ENCODE data around the gene PTPN12. TPM values are rescaled to one million over a fixed set of nuclear protein-coding genes. Genes with fewer than 3 reads are reported as not detected.
"Not testable (repeated sequence)": the region's sequence is repeated elsewhere in the genome, so short reads cannot be mapped to it uniquely, and the experiment has no call there.

Gene PTPN12
- total RNA-seq, 4 donors from 2014 or later = 64.6 to 130 (median 95.5) TPM

- no peaks in the 10 kb centered on the region for H3K4me1 ChIP-seq
- DNase-seq (ENCODE audit: low spot score in 2 of 2) = no peak
- H3K27ac ChIP-seq = no peak overlapping the region
- H3K27me3 ChIP-seq = no peaks in the 10 kb centered on the region
- H3K36me3 ChIP-seq = no peaks in the 10 kb centered on the region
- no peaks in the 10 kb centered on the region for H3K9me3 ChIP-seq
- H3K4me3 ChIP-seq = no peak overlapping the region
- TF ChIP-seq POLR2AphosphoS5 (IDR thresholded peaks at IDR 0.05) (no peak), CTCF (IDR thresholded peaks at IDR 0.05) (no peak), EP300 (IDR thresholded peaks at IDR 0.05) (no peak), POLR2A (IDR thresholded peaks at IDR 0.05) (no peak)
These were observed 32.1 kb upstream of the PTPN12 start for GRCh38 chr7:77504951-77505350.

DNA sequence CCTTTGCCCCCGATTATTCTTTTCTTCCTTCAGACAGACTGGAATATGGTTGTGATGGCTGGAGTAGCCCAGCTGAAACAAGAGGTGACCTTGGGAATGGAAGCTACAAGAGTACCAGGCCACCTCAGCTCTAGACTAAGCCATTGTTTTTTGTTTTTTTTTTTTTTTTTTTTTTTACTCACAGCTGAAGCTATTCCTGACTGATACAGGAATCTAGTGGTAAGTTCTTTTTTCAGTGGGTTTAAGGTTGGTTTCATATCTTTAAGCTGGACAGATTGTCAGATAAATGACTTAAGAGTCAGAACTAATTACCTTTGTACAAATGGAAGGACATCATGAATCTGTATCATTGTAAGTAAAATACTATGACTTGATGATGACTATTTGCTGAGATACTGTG, 30.2 kb upstream of the PTPN12 start:
- WGBS = 100% methylated on average over 1 of the region's 1 CpG
- no peaks in the 10 kb centered on the region for H3K4me1 ChIP-seq
- H3K9me3 ChIP-seq = no peaks in the 10 kb centered on the region

DNA sequence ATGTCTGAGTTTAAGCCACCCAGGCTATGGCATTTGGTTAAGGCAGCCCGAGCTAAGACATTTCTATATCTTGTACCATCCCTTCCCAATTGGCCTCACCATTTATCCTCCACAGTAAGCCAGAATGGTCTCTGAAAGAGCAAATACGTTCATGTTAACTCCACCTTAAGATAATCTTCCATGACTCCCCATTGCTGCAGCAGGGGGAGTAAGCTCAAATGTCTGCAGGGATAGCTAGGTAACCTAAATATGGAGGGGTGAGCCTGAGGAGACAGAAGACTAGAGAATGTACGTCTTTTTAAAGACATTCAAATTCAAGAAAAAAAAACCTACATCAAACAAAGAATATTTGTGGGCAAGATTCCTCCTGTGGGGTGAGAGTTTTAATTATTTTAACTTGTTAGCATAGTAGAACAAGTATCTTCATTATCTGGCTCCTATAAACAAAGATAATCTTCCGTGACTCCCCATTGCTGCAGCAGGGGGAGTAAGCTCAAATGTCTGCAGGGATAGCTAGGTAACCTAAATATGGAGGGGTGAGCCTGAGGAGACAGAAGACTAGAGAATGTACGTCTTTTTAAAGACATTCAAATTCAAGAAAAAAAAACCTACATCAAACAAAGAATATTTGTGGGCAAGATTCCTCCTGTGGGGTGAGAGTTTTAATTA, 24.0 kb upstream of the PTPN12 start:
- DNase-seq (ENCODE audit: low spot score in 2 of 2); H3K4me3 ChIP-seq; H3K4me1 ChIP-seq; H3K27ac ChIP-seq; H3K27me3 ChIP-seq; H3K9me3 ChIP-seq; H3K36me3 ChIP-seq: not testable (repeated sequence)
- 53% methylated on average over 5 of the region's 5 CpGs for WGBS

More for the DNA sequence above, 30.2 kb upstream of the PTPN12 start:
- no peak overlapping the region for H3K27ac ChIP-seq
- no peaks in the 10 kb centered on the region for H3K27me3 ChIP-seq
- TF ChIP-seq POLR2A (IDR thresholded peaks at IDR 0.05) (no peak), POLR2AphosphoS5 (IDR thresholded peaks at IDR 0.05) (no peak), CTCF (IDR thresholded peaks at IDR 0.05) (no peak), EP300 (IDR thresholded peaks at IDR 0.05) (no peak)
- no peak overlapping the region for H3K4me3 ChIP-seq
- no peak for DNase-seq (ENCODE audit: low spot score in 2 of 2)
- H3K36me3 ChIP-seq = no peaks in the 10 kb centered on the region

GRCh38 chr7:77516085-77516484, 21.0 kb upstream of the PTPN12 start:
- no peak for TF ChIP-seq POLR2A (IDR thresholded peaks at IDR 0.05)
- TF ChIP-seq CTCF (IDR thresholded peaks at IDR 0.05) = no peak
- no peak for TF ChIP-seq EP300 (IDR thresholded peaks at IDR 0.05)
- no peak for TF ChIP-seq POLR2AphosphoS5 (IDR thresholded peaks at IDR 0.05)
- H3K36me3 ChIP-seq = no peaks in the 10 kb centered on the region
- H3K4me1 ChIP-seq = no peaks in the 10 kb centered on the region
- 89% methylated on average over 3 of the region's 3 CpGs for WGBS
- H3K27ac ChIP-seq = no peak overlapping the region
- H3K4me3 ChIP-seq = no peak overlapping the region
- H3K27me3 ChIP-seq = no peaks in the 10 kb centered on the region
- DNase-seq (ENCODE audit: low spot score in 2 of 2) = no peak
- H3K9me3 ChIP-seq = no peaks in the 10 kb centered on the region

- H3K36me3 ChIP-seq = no peaks in the 10 kb centered on the region
- no peaks in the 10 kb centered on the region for H3K27me3 ChIP-seq
- no peak overlapping the region for H3K4me3 ChIP-seq
- WGBS = 71% methylated on average over 1 of the region's 1 CpG
- H3K9me3 ChIP-seq = no peaks in the 10 kb centered on the region
- DNase-seq (ENCODE audit: low spot score in 2 of 2) = no peak
- no peaks in the 10 kb centered on the region for H3K4me1 ChIP-seq
- no peak overlapping the region for H3K27ac ChIP-seq
- TF ChIP-seq POLR2AphosphoS5 (IDR thresholded peaks at IDR 0.05) (no peak), CTCF (IDR thresholded peaks at IDR 0.05) (no peak), EP300 (IDR thresholded peaks at IDR 0.05) (no peak), POLR2A (IDR thresholded peaks at IDR 0.05) (no peak)
These were observed 16.8 kb upstream of the PTPN12 start for GRCh38 chr7:77520261-77520660.

GRCh38 chr7:77521537-77521936, 15.6 kb upstream of the PTPN12 start:
- not testable (repeated sequence) for H3K27me3 ChIP-seq; H3K4me1 ChIP-seq; H3K4me3 ChIP-seq; DNase-seq (ENCODE audit: low spot score in 2 of 2); H3K9me3 ChIP-seq; H3K27ac ChIP-seq; H3K36me3 ChIP-seq
- 94% methylated on average over 5 of the region's 5 CpGs for WGBS
